WI38 (cell line): Measurements from ENCODE around the gene GSS.
"Not testable (repeated sequence)": the region's sequence is repeated elsewhere in the genome, so short reads cannot be mapped to it uniquely, and the experiment has no call there.

Experiments
- H3K4me3 ChIP-seq: 2 replicates; pipeline ENCODE4 v1.5.1; 2011; ENCODE audit warnings: low read depth, mild to moderate bottlenecking, control low read depth, low read length
- TF ChIP-seq, protein P1 (sequence below): IDR thresholded peaks from 2 replicates; pipeline ENCODE4 v1.5.1; 2012; ENCODE audit warnings: low read depth, mild to moderate bottlenecking, control low read depth, low read length

The GSS gene

DNA sequence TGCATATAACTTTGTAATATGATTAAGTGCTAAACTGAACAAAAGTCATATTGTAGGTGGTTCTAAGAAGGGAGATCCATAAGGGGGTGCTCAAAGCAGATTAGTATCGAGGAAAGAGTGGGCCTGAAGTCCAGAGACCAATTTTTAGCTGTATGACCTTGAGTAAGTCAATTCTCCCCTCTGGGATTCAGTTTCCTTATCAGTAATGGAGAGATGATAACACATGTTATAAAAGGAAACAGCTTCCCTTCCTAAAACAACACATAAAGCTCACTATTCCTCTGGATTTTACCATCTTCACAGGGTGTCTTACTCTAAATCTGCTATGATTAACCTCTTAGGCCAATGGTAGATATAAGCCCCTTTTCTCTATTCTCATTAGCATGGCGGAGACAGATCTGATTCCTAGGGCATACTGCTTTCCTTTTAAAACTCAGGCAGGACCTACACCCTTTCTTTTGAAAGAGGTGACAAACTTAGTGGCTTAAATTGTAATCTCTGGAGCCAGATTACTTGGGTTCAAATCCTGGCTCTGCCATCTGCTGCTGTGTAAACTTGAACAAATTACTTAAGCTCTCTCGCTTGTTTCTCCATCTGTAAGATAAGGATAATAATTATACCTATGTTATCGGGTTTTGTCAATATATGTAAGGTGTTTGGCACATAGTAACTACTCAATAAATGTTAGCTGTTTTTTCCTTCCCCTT lies 39.7 kb downstream of the GSS start:
- TF ChIP-seq, protein P1, sequence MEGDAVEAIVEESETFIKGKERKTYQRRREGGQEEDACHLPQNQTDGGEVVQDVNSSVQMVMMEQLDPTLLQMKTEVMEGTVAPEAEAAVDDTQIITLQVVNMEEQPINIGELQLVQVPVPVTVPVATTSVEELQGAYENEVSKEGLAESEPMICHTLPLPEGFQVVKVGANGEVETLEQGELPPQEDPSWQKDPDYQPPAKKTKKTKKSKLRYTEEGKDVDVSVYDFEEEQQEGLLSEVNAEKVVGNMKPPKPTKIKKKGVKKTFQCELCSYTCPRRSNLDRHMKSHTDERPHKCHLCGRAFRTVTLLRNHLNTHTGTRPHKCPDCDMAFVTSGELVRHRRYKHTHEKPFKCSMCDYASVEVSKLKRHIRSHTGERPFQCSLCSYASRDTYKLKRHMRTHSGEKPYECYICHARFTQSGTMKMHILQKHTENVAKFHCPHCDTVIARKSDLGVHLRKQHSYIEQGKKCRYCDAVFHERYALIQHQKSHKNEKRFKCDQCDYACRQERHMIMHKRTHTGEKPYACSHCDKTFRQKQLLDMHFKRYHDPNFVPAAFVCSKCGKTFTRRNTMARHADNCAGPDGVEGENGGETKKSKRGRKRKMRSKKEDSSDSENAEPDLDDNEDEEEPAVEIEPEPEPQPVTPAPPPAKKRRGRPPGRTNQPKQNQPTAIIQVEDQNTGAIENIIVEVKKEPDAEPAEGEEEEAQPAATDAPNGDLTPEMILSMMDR = no peak

DNA sequence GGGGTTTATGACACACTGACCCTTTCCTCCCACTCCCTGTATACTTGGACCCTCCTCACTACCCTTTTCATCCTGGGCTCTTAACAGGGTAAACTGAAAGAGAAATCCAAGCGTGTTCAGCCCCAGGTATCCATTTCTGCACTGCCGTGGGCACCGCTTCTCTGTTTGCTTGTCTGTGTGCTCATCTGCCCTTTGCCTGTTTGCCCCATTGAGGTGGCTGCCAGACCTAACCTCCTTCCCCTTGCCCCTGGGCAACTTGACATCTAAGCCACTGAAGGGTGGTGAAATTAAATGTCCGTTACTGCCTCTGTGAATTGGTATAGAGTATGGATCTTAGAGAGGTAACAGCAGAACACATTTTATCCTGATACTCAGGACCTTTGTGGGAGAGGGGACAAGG lies 40.5 kb downstream of the GSS start:
- no peak overlapping the region for H3K4me3 ChIP-seq
- TF ChIP-seq, protein P1 = no peak

More for the DNA sequence above, 39.7 kb downstream of the GSS start:
- no peak overlapping the region for H3K4me3 ChIP-seq

DNA sequence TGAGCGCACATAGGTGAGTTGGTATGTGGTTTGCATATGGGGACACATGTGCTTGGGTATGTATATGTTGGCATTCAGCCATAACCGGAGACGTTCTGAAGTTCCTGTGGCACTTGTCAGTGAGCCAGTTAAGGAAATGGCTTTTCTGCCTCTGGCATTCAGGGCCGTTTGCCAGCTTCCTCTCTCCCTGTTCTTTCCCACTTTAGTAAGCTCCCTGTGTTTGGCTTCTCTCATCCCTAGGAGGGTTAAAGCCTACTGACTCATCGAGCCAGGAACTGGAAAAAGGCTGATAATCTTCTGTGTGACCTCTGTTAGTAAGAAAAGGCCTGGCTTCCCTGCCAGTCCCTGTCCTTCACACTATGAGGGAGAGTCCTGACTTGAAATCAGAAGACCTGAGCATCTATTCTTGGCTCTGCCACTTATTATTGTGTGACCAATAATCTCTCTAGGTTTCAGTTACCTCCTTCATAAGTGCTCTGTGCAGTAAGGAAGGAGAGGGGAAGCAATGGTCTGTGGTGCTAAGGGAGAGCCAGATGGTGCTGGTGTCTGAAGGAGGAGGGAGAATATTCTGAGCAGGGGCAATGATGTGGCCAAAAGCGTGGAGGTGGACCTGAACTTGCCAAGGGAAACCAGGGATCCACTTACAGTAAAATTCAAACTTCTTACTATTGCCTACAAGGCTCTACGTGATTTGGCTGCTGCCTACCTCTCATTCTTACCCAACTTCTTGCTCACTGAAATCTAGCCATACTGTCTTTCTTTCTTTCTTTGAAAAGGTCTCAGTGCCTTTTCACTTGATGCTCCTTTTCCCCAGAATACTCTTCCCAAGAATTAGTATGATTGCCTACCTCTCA lies 47.8 kb downstream of the GSS start:
- H3K4me3 ChIP-seq = no peak overlapping the region
- TF ChIP-seq, protein P1 = no peak

DNA sequence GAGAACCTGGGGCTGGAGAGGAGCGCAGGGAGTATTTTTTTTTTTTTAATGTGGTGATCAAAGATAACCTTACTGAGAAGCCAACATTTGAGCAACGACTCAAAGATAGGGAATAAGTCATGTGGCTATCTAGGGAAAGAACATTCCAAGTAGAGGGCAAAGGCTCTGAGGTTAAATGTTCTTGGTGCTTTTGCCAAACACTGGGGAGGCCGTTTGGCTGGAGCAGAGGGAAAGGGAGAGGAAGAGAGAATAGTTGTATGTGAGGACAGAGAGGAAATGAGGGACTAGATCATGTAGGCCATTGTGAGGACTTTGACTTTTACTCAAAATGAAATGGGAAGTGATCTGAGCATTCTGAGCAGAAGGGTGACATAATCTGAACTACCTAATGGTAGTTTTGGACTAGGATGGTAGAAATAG lies 51.4 kb downstream of the GSS start:
- TF ChIP-seq, protein P1 = no peak
- no peak overlapping the region for H3K4me3 ChIP-seq

DNA sequence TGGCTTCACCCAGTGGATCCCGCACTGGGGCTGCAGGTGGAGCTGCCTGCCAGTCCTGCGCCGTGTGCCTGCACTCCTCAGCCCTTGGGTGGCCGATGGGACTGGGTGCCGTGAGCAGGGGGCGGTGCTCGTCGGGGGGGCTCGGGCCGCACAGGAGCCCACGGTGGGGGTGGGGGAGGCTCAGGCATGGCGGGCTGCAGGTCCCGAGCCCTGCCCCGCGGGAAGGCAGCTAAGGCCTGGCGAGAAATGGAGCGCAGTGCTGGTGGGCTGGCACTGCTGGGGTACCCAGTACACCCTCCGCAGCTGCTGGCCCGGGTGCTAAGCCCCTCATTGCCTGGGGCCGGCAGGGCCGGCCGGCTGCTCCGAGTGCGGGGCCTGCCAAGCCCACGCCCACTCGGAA lies 56.9 kb downstream of the GSS start:
- not testable (repeated sequence) for H3K4me3 ChIP-seq

DNA sequence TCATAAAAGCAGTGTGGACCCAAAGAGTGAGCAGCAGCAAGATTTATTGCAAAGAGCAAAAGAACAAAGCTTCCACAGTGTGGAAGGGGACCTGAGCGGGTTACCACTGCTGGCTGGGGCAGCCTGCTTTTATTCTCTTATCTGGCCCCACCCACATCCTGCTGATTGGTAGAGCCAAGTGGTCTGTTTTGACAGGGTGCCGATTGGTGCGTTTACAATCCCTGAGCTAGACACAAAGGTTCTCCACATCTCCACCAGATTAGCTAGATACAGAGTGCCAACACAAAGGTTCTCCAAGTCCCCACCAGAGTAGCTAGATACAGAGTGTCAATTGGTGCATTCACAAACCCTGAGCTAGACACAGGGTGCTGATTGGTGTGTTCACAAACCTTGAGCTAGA lies 57.5 kb downstream of the GSS start:
- H3K4me3 ChIP-seq = not testable (repeated sequence)

DNA sequence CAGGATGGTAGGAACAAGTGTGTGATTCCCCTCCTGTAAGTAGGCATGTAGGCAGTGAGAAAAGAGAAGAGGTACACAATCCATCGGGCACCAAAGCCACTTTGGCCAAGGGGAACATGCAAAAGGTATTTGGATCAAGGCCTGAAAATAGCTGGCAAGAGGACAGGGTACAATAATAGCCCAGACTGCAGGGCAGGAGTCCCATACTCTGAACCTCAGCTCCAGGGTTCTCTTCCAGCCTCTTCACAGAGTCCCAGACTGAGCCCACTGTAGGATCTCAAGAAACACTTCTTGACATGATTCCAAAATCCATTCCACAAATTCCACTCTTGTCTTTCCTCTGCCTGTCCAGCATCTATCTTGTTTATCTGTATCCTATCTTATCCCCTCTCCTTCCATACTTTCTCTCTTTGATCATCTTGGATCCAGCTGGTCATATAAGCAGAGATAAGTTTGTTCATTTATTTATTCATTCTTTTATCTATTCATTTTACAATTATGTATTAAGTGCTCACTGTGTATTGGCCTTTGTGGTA lies 59.5 kb downstream of the GSS start:
- TF ChIP-seq, protein P1 = no peak
- no peak overlapping the region for H3K4me3 ChIP-seq

DNA sequence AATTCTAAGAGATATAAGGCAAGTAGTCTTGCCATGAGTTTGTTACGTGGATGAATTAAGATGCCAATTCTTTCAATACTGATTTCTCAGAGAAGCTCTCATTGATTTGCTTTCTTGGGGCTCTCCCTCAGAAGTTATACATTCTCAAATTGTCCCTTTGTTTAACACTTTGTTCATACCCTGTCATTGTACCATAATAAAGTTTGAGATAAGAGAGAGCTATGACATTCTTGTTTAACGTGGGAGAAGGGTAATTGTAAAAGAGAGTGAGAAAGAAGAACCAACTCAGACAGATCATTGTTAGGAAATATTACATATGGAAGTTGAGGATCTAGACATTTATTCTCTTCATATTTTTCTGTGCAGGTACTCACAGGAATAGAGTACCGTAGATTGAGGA lies 60.1 kb downstream of the GSS start:
- no peak overlapping the region for H3K4me3 ChIP-seq
- TF ChIP-seq, protein P1 = no peak
